Lower leg skin (tissue), 4 donors: Measurements from ENCODE around the gene DPP6. TPM values are rescaled to one million over a fixed set of nuclear protein-coding genes. Genes with fewer than 3 reads are reported as not detected.

Experiments used
- DNase-seq, 2 donors: peaks; one replicate each; pipeline ENCODE4 v3.0.0-alpha.2; 2019; ENCODE audit warnings: low spot score in 2 of 2
- H3K4me3 ChIP-seq: fragments of 200-600 bp; sonication (generic); 2 replicates; pipeline ENCODE4 v1.5.1; 2017; ENCODE audit warnings: mild to moderate bottlenecking, low read depth; ENCODE audit not compliant: poor library complexity, severe bottlenecking
- POLR2A ChIP-seq, 2 donors: fragments of 450-650 bp; IDR thresholded peaks; one replicate each; pipeline ENCODE4 v1.6.1; 2016 to 2017; ENCODE audit warnings: antibody characterized with exemption in 2 of 2, mild to moderate bottlenecking in 1 of 2, moderate library complexity in 1 of 2
- WGBS, 2 donors: methylation state at CpG; one replicate each; pipeline ENCODE4 v1.1.5; 2018; 5-methylcytosine and 5-hydroxymethylcytosine counted together
- intact Hi-C: fragments of 100-400 bp; cut with DNase I; formaldehyde crosslinking; loops from one replicate; pipeline ENCODE4 v1.15.0; 2023; ENCODE audit warnings: low total_unique reads
- total RNA-seq, 4 donors: library from RNA; depleted of rRNA; stranded (reverse); fragments of >200 nt; gene quantifications; one replicate each; pipeline ENCODE4 v1.1.0, GENCODE V29; 2016
- TF ChIP-seq, protein P1 (sequence below), 3 donors: fragments of 450-650 bp; IDR thresholded peaks; one replicate each; pipeline ENCODE4 v1.5.1; 2016; ENCODE audit warnings: antibody characterized with exemption in 3 of 3, mild to moderate bottlenecking in 3 of 3, moderate library complexity in 2 of 3

Gene DPP6
- total RNA-seq, 4 donors from 2014 or later, result 1.0 to 4.5 (median 2.9) TPM

DNA sequence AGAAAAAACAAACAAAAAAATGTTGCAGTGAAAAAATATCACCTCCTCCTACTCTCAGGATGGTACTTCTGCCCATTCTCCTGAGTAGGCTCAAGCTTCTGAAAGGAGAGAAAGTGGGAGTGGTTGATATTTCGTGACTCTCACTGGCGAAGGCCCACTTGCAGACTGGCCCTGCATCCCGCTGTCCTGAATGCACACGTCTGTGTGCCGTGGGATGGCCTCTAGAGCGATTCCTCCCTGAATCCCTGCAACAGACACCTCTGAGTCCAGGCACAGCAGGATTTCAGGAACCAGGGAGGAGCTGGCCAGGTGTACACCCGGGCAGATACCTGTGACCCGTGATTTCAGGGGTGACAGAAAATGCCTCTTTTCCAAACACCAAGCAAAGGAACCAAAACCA, 319.2 kb downstream of the DPP6 start:
- H3K4me3 ChIP-seq, result no peak overlapping the region
- intact Hi-C loops, result no loop called here
- DNase-seq, result no peak
- WGBS, 2 donors, result 79 to 80% methylated on average over 8 of the region's 8 CpGs
- TF ChIP-seq, protein P1, sequence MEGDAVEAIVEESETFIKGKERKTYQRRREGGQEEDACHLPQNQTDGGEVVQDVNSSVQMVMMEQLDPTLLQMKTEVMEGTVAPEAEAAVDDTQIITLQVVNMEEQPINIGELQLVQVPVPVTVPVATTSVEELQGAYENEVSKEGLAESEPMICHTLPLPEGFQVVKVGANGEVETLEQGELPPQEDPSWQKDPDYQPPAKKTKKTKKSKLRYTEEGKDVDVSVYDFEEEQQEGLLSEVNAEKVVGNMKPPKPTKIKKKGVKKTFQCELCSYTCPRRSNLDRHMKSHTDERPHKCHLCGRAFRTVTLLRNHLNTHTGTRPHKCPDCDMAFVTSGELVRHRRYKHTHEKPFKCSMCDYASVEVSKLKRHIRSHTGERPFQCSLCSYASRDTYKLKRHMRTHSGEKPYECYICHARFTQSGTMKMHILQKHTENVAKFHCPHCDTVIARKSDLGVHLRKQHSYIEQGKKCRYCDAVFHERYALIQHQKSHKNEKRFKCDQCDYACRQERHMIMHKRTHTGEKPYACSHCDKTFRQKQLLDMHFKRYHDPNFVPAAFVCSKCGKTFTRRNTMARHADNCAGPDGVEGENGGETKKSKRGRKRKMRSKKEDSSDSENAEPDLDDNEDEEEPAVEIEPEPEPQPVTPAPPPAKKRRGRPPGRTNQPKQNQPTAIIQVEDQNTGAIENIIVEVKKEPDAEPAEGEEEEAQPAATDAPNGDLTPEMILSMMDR (IDR thresholded peaks at IDR 0.05), result no peak
- no peak for TF ChIP-seq POLR2A (IDR thresholded peaks at IDR 0.05)

DNA sequence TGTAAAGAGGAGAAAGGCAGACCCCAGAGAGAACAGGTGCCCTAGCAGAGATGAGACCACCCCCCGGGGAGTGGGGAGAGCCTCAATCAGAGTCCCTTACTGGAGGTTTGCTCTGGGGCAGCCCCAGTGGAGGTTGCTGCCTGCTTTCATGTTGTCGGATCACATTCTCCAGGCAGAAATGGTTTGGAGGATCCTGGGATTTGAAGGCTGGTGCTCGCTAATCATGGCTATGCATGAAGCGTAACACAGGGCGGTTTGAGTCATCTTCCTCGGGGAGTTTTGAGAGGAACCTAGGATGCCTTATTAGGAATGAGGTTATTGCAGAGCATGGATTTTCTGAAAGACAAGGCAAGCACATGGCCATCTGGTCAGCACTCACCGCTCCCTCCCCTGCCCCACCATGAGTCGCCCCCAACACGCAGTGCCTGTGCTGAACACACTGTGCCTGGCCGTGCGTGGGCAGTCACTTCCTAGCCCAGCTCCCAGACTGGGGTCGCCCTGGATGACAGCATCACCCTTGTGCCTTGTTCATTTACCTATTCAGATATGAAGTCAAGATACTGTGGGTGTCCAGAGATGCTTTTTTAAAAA, 319.9 kb downstream of the DPP6 start:
- DNase-seq, result no peak
- 80 to 88% methylated on average over 12 of the region's 12 CpGs for WGBS, 2 donors
- TF ChIP-seq, protein P1 (IDR thresholded peaks at IDR 0.05), result no peak
- no peak for TF ChIP-seq POLR2A (IDR thresholded peaks at IDR 0.05)
- intact Hi-C loops, result no loop called here
- H3K4me3 ChIP-seq, result no peak overlapping the region

DNA sequence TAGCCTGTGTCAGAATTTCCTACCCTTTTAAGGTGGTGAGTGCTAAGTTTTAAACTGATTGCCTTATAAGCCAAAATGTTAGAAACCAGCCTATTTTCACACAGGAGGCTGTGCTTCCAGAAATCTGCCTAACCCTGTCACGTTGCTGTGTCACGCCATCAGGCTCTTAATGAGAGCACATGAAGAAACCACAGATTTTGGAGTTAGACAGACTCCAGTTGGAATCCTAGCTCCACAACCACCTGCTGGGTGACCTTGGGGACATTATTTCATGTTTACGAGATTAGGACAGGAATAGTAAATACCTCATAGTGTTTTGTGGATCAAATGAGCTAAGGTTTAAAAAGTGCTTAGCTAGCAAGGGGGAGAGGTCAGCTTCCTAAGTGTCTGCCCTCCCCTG, 321.8 kb downstream of the DPP6 start:
- no peak for DNase-seq
- intact Hi-C loops, result no loop called here
- WGBS, 2 donors, result 85 to 90% methylated on average over 3 of the region's 3 CpGs
- TF ChIP-seq, protein P1 (IDR thresholded peaks at IDR 0.05), result no peak
- TF ChIP-seq POLR2A (IDR thresholded peaks at IDR 0.05), result no peak
- H3K4me3 ChIP-seq, result no peak overlapping the region

DNA sequence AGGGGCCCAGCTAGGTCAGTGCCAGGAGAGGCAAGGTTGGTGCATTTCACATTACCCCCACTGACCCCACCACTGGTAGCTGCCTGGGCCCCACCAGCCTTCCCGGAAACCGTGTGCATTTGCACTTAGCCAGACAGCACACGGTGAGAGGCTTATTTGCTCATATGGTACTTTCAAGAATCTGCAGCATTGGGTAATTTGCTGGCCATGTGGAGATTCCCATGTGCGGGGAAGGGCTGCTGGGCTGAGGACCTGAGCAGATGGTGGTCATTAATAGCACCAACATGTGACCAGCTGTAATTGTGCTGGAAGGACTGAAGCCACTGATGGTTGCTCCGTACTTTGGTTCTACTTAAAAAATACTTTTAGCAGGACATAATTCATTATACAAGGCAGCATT, 323.8 kb downstream of the DPP6 start:
- DNase-seq, result no peak
- intact Hi-C loops, result no loop called here
- 56 to 76% methylated on average over 5 of the region's 5 CpGs for WGBS, 2 donors
- no peak overlapping the region for H3K4me3 ChIP-seq
- no peak for TF ChIP-seq POLR2A (IDR thresholded peaks at IDR 0.05)
- TF ChIP-seq, protein P1 (IDR thresholded peaks at IDR 0.05), result no peak

DNA sequence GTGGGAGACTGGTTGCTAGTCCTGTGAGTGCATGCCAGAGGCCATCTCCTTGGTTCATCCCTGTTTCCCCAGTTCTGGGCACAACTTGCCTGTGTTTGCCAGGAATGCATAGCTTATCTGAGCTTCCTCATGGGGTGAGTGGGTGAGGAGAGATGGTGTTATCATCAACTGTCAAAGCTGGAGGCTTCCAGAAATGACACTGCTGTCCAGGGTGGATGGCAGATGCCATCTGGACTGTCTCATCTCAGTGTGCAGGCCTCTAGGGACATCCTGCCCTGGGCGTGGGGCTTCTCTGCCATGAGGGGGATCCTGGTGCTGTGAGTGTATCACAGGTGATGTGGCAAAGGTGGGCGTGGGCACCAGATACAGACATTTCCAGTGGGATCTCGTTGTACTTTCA, 328.6 kb downstream of the DPP6 start:
- 85 to 97% methylated on average over 3 of the region's 3 CpGs for WGBS, 2 donors
- intact Hi-C loops, result no loop called here
- DNase-seq, result no peak
- no peak overlapping the region for H3K4me3 ChIP-seq
- TF ChIP-seq, protein P1 (IDR thresholded peaks at IDR 0.05), result no peak
- TF ChIP-seq POLR2A (IDR thresholded peaks at IDR 0.05), result no peak

DNA sequence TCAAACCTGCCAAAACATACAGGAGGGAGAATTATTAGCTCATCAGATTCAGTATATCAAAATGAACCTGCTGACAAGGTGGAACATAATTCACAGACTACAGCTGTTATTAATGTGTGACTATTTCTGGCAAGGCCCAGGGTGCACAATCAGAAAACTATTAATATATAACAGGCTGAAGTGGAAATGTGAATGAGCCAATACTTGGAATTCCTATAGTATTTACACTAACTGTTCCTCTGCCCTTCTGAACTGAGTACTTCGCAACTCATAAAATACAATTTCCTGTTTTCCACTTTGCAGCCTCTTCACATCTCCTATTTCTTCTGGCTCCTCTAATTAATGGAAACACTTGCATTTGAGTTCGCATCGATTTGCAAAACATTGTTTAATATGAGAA, 330.8 kb downstream of the DPP6 start:
- no peak for TF ChIP-seq POLR2A (IDR thresholded peaks at IDR 0.05)
- TF ChIP-seq, protein P1 (IDR thresholded peaks at IDR 0.05), result no peak
- 62 to 68% methylated on average over 3 of the region's 3 CpGs for WGBS, 2 donors
- intact Hi-C loops, result no loop called here
- DNase-seq, result no peak
- no peak overlapping the region for H3K4me3 ChIP-seq
